ENCODE measurements around the gene ADIPOR2.
A peak's percentile ranks its signal among the peaks of the same experiment; 100 is the strongest.
"Not testable (repeated sequence)": the region's sequence is repeated elsewhere in the genome, so short reads cannot be mapped to it uniquely, and the experiment has no call there.

ADIPOR2 gene

DNA sequence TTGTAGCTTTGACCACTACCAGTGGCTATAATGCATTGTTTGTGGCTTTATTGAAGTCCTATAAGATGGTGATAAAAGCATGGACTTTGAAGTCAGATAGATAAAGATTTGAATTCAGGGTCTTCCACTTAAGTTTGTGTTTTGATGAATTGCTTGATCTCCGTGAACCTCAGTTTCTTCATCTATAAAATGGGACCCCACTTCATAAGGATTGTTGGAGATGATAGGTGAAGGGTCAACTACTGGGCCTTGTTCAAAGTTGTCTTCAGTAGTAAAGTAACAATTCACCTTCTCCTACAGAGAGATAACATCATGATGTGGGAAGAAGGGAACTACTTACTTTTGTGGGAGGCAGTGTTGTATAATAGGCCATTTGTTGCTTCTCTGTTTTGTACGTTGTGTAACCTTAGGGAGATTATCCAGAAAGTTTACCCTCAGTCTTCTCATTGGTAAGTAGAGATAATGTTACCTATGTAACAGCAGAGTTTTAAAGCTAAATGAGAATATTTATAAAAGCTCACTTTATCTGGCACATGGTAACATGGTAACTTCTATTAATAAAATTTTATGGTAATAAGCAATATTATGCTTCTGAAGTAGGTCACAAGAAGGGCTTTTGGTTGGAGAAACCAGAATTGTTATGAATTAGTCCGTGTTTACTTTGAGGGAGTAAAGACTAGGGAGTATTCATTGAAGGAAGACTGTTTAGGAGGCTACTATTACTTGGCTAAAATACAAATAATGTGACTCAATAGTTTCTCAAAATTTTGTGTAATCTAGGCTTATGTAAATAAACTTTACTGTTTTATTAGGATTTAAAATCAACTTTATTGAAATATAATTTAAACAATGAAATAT is 15.1 kb downstream of the ADIPOR2 start:
- no peak for DNase-seq

GRCh38 chr12:1706632-1706980 is 15.7 kb downstream of the ADIPOR2 start:
- DNase-seq = no peak

GRCh38 chr12:1707051-1707450 is 16.2 kb downstream of the ADIPOR2 start:
- no peak for DNase-seq

DNA sequence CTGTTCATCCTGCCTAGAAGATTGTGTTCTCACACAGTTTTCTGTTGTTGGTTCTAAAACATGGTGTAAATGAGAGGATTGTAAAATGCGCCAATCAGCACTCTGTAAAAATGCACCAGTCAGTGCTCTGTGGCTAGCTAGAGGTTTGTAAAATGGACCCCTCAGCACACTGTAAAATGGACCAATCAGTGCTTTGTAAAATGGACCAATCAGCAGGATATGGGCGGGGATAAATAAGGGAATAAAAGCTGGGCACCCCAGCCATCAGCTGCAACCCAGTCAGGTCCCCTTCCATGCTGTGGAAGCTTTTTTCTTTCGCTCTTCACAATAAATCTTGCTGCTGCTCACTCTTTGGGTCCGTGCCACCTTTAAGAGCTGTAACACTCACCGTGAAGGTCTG is 19.1 kb downstream of the ADIPOR2 start:
- not testable (repeated sequence) for DNase-seq

- not testable (repeated sequence) for DNase-seq
Observed at GRCh38 chr12:1710870-1711269, 20.0 kb downstream of the ADIPOR2 start.

GRCh38 chr12:1711536-1712211 is 20.8 kb downstream of the ADIPOR2 start:
- DNase-seq = not testable (repeated sequence)

GRCh38 chr12:1712305-1712704 is 21.4 kb downstream of the ADIPOR2 start:
- not testable (repeated sequence) for DNase-seq

DNA sequence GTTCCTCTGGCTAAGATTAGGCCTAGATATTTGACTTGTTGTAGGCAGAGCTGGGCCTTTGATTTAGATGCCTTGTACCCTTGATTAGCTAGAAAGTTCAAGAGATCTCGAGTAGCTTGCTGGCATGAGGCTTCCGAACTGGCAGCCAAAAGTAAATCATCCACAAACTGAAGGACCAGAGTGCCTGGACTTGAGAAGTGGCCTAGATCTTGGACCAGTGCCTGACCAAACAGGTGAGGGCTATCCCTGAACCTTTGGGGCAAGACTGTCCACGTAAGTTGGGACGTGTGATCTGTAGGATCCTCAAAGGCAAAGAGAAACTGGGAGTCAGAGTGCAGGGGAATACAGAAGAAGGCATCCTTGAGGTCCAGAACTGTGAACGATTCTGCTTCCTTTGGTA is 22.0 kb downstream of the ADIPOR2 start:
- DNase-seq = not testable (repeated sequence)

DNA sequence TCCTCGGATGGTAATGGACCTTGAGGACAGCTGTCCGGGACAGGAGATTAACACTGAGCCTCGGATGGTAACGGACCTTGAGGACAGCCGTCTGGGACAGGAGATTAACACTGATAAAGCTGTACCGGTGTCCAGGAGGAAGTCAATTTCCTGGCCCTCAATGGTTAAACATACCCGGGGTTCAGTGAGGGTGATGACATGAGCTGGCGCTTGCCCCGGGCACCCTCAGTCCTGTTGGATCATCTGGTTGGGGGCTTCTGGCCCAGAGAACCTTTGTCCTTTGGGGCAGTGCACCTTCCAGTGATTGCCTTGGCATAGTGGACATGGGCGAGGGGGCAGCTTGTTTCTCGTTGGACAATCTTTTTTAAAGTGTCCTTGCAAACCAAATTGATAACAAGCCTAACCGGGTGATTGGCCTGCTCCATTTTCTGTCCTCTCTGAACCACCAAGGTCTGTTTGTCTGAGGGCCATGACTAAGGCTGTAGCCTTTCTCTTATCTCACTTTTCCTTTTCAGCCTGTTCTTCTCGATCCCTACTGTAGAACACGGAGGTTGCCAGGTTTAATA is 23.0 kb downstream of the ADIPOR2 start:
- not testable (repeated sequence) for DNase-seq

GRCh38 chr12:1715459-1715858 is 24.6 kb downstream of the ADIPOR2 start:
- DNase-seq = peak in 1 of 6 experiments; percentile 4

DNA sequence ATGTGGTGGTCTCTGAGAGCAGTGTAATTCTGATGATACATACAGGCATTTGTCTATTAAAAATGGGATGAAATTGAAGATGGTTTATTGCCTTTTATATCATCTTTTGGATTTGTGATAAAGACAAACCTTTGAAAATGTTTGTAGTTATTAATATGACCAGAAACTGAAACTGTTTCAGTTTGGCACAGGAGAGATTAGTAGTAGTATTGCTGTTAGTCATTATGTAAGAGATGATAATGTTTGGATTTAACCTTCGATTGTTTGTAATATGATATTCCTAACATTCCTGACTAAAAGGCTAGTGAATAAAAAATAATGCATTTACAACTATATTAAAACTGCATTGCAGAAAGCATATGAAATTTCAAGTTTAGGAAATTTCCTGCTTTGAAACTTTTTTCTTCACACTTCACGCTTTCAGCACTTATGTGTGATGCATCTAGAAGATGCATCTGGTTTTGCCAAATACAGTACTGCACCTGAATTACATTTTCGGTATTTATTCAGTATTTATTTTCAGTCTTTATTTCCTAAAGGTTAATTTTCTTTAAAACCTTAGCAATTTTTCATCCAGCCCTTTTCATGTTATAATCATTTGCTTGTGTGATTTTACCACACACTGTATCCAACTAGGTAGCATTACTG is 25.5 kb downstream of the ADIPOR2 start:
- no peak for DNase-seq

DNA sequence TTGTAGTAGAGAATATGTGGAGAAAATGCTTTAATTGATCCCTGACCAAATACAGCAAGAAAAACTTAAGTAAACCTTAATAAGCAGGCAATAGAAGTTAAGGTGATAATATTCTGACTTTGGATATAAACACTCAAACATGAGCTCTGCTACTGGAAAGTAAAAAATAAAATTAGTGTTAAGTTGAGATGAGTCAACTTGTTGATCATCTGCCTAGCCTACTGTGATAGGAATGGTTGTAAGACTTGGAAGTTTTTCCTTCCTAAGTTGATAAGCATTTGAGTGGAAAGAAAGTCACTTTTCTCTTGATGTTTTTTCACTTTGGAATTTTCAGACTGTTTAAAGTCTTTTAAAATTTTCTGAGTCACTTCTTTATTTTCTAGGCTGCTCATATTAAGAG is 26.0 kb downstream of the ADIPOR2 start:
- no peak for DNase-seq

- DNase-seq = no peak
Observed at GRCh38 chr12:1719139-1719538, 28.3 kb downstream of the ADIPOR2 start.

GRCh38 chr12:1720494-1720893 is 29.6 kb downstream of the ADIPOR2 start:
- no peak for DNase-seq

DNA sequence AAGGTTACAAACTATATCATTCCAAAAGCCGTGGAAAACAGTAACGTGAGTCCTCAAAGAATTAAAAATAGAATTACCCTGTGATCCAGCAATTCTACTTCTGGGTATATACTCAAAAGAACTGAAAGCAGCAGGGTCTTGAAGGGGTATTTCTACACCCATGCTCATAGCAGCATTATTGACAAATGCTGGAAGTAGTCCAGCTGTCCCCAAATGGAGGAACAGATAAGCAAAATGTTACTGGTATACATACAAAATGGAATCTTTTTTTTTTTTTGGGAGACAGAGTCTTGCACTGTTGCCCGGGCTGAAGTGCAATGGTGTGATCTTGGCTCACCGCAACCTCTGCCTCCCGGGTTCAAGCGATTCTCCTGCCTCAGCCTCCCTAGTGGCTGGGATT is 32.9 kb downstream of the ADIPOR2 start:
- no peak for DNase-seq

DNA sequence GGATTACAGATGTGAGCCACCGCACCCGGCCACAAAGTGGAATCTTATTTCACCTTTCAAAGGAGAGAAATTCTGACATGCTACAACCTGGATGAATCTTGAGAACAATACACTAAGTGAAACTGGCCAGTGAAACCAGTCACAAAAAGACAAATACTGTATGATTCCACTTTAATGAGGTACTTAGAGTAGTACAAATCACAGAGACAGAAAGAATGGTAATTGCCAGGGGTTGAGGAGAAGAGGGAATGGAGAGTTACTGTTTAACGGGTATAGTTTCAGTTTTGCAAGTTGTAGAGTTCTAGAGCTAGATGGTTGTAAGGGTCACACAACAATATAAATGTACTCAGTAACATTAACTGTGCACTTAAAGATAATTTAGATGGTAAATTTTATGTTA is 33.4 kb downstream of the ADIPOR2 start:
- no peak for DNase-seq

DNA sequence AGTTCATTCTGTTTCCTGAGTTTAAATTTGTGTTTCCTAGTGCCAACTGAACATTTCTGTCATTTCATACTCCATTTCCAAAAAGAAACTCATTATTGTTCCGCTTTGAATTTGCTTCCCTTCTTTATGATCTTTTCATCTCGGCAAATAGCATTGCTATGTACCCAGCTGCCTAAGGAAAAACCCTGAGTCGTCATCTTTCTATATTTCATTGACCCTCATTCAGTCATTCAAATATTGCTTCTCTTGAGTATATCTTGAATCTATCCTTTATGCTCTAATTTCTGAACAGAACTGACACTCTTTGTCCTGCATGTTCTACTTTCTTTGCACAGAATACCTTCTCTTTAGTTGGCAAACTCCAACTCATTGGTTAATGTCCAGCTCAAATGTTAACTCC is 35.9 kb downstream of the ADIPOR2 start:
- DNase-seq = no peak

GRCh38 chr12:1728824-1729223 is 38.0 kb downstream of the ADIPOR2 start:
- no peak for DNase-seq

GRCh38 chr12:1731019-1731687 is 40.3 kb downstream of the ADIPOR2 start:
- no peak for DNase-seq

GRCh38 chr12:1731688-1732078 is 40.8 kb downstream of the ADIPOR2 start:
- not testable (repeated sequence) for DNase-seq

DNA sequence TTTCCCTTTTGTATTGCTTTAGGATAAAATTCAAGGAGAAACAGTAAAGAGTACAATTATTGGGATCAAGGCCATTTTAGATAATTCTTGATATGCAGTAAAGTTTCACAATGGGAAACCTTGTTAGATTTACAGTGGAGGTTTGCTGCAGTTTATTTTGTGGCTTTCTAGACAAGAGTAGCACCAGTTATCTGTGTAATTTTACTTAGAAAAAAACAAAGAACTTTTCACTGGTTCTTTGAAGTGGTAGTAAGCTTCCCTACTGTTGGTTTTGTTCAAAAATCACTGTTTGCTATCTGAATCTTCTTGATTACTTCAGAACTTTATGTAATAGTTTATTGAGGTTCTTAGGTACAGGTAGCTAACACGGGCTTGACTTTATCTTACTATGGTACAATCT is 42.0 kb downstream of the ADIPOR2 start:
- DNase-seq = peak in 1 of 6 experiments; percentile 20

GRCh38 chr12:1733712-1734111 is 42.8 kb downstream of the ADIPOR2 start:
- DNase-seq = not testable (repeated sequence)

Data from stimulated activated naive CD4-positive, alpha-beta T cell (primary cell).